A673 (cell line): ENCODE measurements around the gene MKRN1. TPM values are rescaled to one million over a fixed set of nuclear protein-coding genes. Genes with fewer than 3 reads are reported as not detected.

Source experiments
- BruUV-seq: library from RNA; stranded (reverse); fragments of 400-500 nt; replicated peaks from 2 replicates; lab custom pipeline; 2021; lab: Mats Ljungman, UMichigan
- CTCF ChIA-PET: fragments of 300-600 bp; sonication (Branson Sonifier 250); formaldehyde crosslinking; loops from one replicate; lab custom pipeline; 2022; ENCODE audit warnings: antibody characterized with exemption; lab: Charles Lee
- POLR2A ChIA-PET: fragments of 300-600 bp; sonication (Branson Sonifier 250); formaldehyde crosslinking; loops from one replicate; lab custom pipeline; 2022; ENCODE audit warnings: antibody characterized with exemption; ENCODE audit not compliant: low non-redundant PET; lab: Charles Lee
- DNase-seq: peaks from one replicate; pipeline ENCODE4 v3.0.0-alpha.2; 2015; ENCODE audit warnings: low spot score
- H3K27ac ChIP-seq: fragments of 200-600 bp; sonication (generic); 2 replicates; pipeline ENCODE4 v1.5.1; 2016; ENCODE audit warnings: mixed run types, low read depth, mild to moderate bottlenecking, mixed read lengths, antibody characterized with exemption, low read length; ENCODE audit not compliant: poor library complexity, severe bottlenecking
- H3K27me3 ChIP-seq: fragments of 200-600 bp; sonication (generic); replicated peaks from 2 replicates; pipeline ENCODE4 v1.6.1; 2017; ENCODE audit warnings: mixed run types, low read depth, mild to moderate bottlenecking, mixed read lengths, antibody characterized with exemption, low read length; ENCODE audit not compliant: insufficient read depth, poor library complexity
- H3K36me3 ChIP-seq: fragments of 200-600 bp; sonication (generic); 2 replicates; pipeline ENCODE4 v1.6.1; 2016; ENCODE audit warnings: mixed run types, mild to moderate bottlenecking, mixed read lengths, antibody characterized with exemption, low read length; ENCODE audit not compliant: insufficient read depth, poor library complexity, severe bottlenecking
- H3K4me1 ChIP-seq: fragments of 200-600 bp; sonication (generic); 2 replicates; pipeline ENCODE4 v1.6.1; 2017; ENCODE audit warnings: mixed run types, mild to moderate bottlenecking, mixed read lengths, antibody characterized with exemption, low read length; ENCODE audit not compliant: insufficient read depth, poor library complexity, severe bottlenecking
- H3K4me3 ChIP-seq: fragments of 200-600 bp; sonication (generic); 2 replicates; pipeline ENCODE4 v1.5.1; 2016; ENCODE audit warnings: low read depth, mixed run types, mild to moderate bottlenecking, mixed read lengths, low read length; ENCODE audit not compliant: poor library complexity, severe bottlenecking
- H3K9me3 ChIP-seq: fragments of 200-600 bp; sonication (generic); 2 replicates; pipeline ENCODE4 v1.6.1; 2016; ENCODE audit warnings: mixed run types, low read depth, mild to moderate bottlenecking, mixed read lengths, antibody characterized with exemption, low read length; ENCODE audit not compliant: poor library complexity, severe bottlenecking
- CTCF ChIP-seq: fragments of 300-800, 200-600 bp; sonication (generic); conservative IDR thresholded peaks from 2 replicates; pipeline ENCODE4 v1.5.1; 2017; ENCODE audit warnings: low read depth, mild to moderate bottlenecking, antibody characterized with exemption, low read length, moderate library complexity, mixed read lengths
- EZH2 ChIP-seq: fragments of 200-600 bp; sonication (generic); IDR thresholded peaks from 2 replicates; pipeline ENCODE4 v1.6.1; 2017; ENCODE audit warnings: borderline replicate concordance, low read depth, mild to moderate bottlenecking, mixed read lengths, antibody characterized with exemption, low read length; ENCODE audit not compliant: poor library complexity, severe bottlenecking
- intact Hi-C: fragments of 100-400 bp; cut with micrococcal nuclease; formaldehyde crosslinking; loops from one replicate; pipeline ENCODE4 v1.10.0; 2022; ENCODE audit not compliant: unreplicated experiment
- total RNA-seq: library from RNA; stranded (reverse); gene quantifications from 2 replicates; pipeline ENCODE4 v1.2.3, GENCODE V29; 2021

MKRN1 gene
- total RNA-seq, 1 experiment from 2014 or later, result 51.1 TPM

DNA sequence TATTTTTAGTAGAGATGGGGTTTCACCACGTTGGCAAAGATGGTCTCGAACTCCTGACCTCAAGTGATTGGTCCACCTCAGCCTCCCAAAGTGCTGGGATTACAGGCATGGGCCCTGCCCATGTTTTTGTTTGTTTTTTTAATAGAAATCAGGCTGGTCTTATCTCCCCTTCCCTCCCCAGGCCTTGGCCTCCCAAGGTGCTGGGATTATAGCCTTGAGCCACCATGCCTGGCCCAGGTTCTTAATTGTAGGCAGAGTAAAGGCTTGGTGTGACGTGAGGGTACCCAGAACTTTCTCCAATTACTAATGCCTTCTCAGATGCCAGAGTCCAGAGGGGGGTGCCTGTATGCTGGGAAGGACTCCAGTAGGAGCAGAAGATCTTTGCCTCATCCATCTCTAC lies 5.2 kb upstream of the MKRN1 start:
- H3K27ac ChIP-seq, result no peak overlapping the region

DNA sequence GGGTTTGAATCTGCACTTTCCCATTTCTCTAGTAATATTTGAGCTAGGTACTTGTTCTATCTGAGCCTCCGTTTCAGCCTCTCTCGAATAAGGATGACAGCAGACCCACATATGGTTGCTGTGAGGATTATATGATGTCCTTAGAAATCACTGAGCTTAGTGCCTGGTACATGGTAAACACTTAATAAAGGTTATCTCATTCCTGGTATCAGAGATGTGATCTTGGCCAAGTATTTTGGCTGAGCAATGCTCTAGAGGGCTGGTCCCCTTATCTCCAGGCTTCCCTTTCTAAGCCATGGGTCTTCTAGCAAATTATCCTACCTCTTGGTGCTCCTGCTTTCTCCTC lies 407 bp upstream of the MKRN1 start:
- ChIA-PET CTCF (no interaction called here), POLR2A (no interaction called here)
- Histone ChIP-seq H3K27ac (no peak overlapping the region), H3K4me1 (peaks cover 4% of the 10 kb centered on the region), H3K9me3 (no peaks in the 10 kb centered on the region), H3K36me3 (no peaks in the 10 kb centered on the region), H3K4me3 (peak overlapping the region; percentile 99), H3K27me3 (no peaks in the 10 kb centered on the region)
- no TSS peak for BruUV-seq
- intact Hi-C loops, result loop anchor here (10.0 kb wide), 1 partner anchor 445 kb away; the partner anchor contains the start of gene BRAF
- TF ChIP-seq EZH2 (no peak), CTCF (no peak)
- no peak for DNase-seq

More for the DNA sequence above, 5.2 kb upstream of the MKRN1 start:
- BruUV-seq, result no TSS peak
- Histone ChIP-seq H3K27me3 (no peaks in the 10 kb centered on the region), H3K4me1 (peaks cover 4% of the 10 kb centered on the region), H3K36me3 (no peaks in the 10 kb centered on the region), H3K9me3 (no peaks in the 10 kb centered on the region), H3K4me3 (no peak overlapping the region)
- intact Hi-C loops, result no loop called here
- DNase-seq, result no peak
- CTCF ChIA-PET, result no interaction called here
- TF ChIP-seq EZH2 (no peak), CTCF (no peak)
- POLR2A ChIA-PET, result no interaction called here

- Histone ChIP-seq H3K27ac (peak overlapping the region; percentile 81), H3K4me1 (peaks cover 4% of the 10 kb centered on the region), H3K4me3 (peak overlapping the region; percentile 99), H3K9me3 (no peaks in the 10 kb centered on the region), H3K27me3 (no peaks in the 10 kb centered on the region), H3K36me3 (no peaks in the 10 kb centered on the region)
- intact Hi-C loops, result loop anchor here (10.0 kb wide), 1 partner anchor 446 kb away; the partner anchor contains the start of gene BRAF
- BruUV-seq, result no TSS peak
- DNase-seq, result peak; percentile 54
- ChIA-PET POLR2A (no interaction called here), CTCF (interaction anchor here (0.6 kb wide), 1 partner anchor 29 kb away, joined by 3 read pairs; no protein-coding TSS in a partner anchor)
- no peak for TF ChIP-seq EZH2
- no peak for TF ChIP-seq CTCF
These were observed 851 bp downstream of the MKRN1 start for GRCh38 chr7:140478246-140479061.
